HG03175 (cell line): ENCODE measurements around the gene CXorf65.

Experiments
- ATAC-seq: cut with Tn5 transposase; IDR thresholded peaks from one replicate; pipeline ENCODE4 v1.9.1; 2021; ENCODE audit warnings: mild to moderate bottlenecking, moderate library complexity; ENCODE audit not compliant: unreplicated experiment

Gene CXorf65

DNA sequence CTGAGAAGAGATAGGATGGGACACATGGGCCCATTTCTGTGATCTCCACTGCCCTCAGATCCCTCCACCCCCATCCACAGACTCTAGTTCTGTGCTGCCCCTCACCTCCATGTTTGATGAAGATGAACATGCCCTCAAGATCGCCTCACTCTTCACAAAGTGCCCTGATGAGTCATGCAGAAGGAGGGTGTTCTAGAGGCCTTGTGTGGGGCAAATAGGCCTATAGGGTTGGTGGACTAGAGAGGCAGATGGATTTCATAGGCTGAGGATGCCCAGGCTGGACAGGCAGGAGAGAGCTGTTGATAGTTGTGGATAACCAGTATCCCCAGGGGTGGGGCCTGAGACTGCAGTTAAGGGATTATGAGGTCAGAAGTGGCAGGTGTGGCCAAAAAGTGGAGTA is at the start of gene CXorf65:
Gene CXorf65, minus strand, starts transcription at position 314 of the 400 bp plus-strand sequence. Its CDS starts 184 bp downstream, at position 130.
- no peak for ATAC-seq

GRCh38 chrX:71154641-71155040 is 48.1 kb upstream of the CXorf65 start:
- ATAC-seq: no peak

DNA sequence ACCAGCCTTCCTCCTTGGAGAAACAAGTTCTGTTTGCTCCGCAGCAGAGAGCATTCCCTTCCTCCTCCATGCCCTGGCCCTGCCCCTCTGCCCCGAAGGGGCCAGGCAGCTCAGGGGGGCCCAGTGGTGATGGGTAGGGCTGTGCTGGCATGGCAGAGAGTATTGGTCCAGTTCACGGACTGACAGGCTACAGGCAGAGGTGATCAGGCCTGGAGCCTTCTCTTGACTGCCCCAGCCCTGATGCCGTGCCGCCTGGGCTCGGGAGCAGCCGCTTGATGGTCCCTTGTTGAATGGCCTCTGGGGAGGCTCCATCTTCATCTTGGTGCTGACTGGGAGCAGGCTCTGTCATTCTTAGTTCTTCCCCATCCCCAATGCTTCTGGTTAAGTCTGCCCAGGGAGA is 47.7 kb upstream of the CXorf65 start:
- ATAC-seq: no peak

DNA sequence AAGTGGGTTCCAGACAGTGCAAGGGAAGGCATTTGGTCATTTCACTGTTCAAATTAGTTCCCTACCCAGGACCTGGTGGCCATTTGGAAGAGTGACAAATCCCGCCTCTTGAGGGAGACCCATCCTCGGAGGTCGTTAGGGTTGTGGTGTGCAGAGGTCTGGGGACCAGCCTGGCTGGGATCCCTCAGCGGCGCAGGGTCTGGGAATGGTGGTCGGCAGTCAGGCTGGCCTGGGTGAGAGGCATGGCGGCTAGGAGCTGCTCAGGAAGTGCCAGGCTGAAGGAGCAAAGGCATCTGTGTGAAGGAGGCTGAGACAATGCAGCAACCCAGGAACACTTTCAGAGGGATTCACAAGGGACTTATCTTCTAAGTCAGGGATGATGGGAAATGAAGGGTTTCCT is 44.8 kb upstream of the CXorf65 start:
- ATAC-seq: no peak

- no peak for ATAC-seq
Measured at GRCh38 chrX:71148278-71148663, 41.7 kb upstream of the CXorf65 start.

DNA sequence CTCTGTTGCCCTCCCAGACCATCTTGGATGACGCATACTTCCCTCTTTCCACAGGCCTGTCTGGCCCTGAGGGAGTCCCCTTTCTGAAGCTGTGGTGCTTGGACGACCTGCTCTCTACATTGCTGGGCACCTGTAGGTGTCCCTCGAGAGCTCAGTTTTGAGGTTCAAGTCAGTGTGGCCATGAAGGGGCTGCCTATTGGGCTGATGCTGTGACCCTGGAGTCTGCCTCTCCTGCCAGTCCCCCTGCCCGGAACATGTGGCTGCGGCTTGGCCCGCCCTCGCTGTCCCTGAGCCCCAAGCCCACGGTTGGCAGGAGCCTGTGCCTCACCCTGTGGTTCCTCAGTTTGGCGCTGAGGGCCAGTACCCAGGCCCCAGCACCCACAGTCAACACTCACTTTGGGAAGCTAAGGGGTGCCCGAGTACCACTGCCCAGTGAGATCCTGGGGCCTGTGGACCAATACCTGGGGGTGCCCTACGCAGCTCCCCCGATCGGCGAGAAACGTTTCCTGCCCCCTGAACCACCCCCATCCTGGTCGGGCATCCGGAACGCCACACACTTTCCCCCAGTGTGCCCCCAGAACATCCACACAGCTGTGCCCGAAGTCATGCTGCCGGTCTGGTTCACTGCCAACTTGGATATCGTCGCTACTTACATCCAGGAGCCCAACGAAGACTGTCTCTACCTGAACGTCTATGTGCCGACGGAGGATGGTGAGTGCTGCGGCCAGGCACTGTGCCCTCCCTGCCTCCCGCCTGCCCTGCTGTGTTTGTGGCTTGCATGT is 41.1 kb upstream of the CXorf65 start:
- no peak for ATAC-seq

GRCh38 chrX:71144651-71145050 is 38.1 kb upstream of the CXorf65 start, which contains the start of gene NLGN3:
Gene NLGN3, plus strand, starts transcription at chrX:71144841. Its CDS starts 2,909 bp downstream, at chrX:71147750.
- ATAC-seq: no peak

DNA sequence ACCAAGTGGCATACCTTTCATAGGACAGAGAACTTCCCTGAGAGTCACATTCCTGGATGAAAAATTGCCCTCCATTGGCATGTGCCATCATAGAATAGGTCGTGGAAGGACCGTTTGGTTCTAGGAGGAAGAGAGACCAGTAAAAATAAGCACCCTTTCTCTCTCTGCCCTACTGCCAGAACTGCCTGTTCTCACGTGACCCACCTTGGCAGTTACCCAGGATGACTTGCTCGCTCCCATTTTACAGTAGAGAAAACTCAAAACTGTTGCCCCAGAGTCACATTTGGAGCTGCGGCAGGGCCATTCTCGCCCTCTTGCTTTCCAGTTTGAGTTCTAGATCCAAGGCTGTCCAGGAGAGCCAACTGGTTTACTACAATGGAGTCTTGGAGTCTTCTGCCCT is 37.0 kb upstream of the CXorf65 start:
- no peak for ATAC-seq

GRCh38 chrX:71140440-71140839 is 33.9 kb upstream of the CXorf65 start:
- ATAC-seq: no peak

DNA sequence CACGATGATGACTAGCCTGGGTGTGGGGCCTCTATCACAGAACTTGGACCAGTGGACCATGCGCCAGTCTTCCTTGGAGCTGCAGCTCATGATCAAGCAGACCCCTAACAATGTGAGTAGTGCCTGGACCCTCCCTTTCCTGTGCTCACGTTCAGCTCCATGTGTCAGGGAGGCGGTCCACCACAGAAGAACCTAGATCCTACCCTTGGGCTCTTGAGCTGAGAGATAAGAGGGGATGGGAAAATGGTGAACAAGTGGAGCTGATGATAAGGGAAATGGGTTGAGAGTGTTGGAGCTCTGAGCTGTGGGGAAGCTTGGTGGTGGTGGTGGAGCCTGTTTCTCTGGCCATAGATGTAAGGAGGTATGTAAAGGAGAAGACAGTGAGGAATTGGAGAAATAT is 25.0 kb upstream of the CXorf65 start:
- no peak for ATAC-seq

DNA sequence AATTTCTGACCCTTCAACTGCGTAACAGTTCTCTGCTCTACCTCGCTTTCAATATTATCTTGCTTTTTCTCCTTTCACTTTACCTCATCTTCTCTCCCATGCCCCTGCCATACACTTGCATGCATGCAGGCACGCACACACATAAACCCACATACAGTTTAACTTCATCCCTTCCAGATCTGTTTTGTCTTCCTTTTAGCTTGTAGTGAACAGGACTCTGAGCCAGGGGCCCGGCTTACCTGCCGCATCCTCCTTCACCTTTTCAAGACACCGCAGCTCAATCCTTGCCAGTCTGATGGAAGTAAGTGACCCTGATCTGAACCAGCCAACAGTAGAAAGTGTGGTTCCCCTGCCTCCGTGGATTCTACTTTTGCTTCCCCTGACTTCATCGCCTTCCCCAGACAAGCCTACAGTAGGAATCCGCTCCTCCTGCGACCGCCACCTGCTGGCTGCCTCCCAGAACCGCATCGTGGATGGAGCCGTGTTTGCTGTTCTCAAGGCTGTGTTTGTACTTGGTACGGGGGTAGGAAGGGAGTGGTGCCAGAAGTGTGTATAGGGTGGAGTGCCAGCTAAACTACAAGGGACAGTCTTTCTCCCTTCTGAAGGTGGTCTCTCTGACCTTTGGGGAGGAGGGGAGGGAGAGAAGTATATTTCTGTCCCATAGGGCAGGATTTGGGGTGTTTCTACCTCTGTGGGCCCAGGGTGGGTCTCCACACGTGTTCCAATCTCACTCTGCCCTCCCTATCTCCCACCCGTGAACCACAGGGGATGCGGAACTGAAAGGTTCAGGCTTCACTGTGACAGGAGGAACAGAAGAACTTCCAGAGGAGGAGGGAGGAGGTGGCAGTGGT is 22.6 kb upstream of the CXorf65 start:
- ATAC-seq: no peak

- ATAC-seq: no peak
Measured at GRCh38 chrX:71128166-71128833, 21.8 kb upstream of the CXorf65 start.

- ATAC-seq: peak; percentile 17
Measured at GRCh38 chrX:71118985-71119535, 12.5 kb upstream of the CXorf65 start.

DNA sequence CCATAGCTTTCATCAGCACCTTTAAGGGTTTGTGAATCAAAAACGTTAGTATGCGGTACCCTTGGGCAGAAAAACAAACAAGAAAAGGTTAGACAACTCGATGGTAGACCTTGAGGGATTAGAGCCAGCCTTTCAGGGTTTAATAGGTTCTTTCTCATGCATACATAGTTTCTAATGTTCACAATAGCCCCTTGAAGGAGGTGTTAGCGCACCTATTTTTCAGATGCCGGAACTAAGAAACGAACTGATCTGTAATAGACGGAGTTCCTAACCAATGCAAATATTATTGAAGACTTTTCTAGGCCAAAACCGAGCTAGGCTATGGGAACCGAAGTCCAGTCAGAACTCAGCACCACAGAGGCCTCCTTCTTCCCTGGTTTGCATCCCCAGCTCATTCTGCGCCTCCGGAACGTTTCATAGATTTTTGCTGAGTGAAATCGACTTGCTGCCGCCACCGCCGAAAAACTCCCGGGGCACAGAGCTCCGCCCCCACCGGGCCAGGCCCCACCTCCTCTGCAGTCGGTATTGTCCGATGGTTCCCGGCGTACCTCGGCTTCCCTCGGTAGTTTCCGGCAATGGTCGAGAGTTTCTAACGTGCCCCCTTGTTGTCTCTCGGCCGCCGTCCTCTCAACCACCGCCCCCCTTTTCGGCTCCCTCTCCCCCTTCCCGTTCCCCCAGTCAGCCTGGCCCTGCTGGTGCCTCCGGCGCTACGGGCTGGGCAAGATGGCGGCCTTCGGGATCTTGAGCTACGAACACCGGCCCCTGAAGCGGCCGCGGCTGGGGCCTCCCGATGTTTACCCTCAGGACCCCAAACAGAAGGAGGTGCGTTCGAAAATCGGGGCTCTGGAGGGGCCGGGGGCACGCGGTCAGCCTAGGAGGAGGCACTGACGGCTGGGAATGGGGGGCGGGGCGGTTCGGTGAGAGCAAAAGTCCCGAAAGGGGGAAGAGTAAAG is 11.8 kb upstream of the CXorf65 start, which contains the start of gene MED12:
Gene MED12, plus strand, starts transcription at position 565 of the 953 bp plus-strand sequence. Its CDS starts 159 bp downstream, at position 724.
- ATAC-seq: peak; percentile 94

- no peak for ATAC-seq
Measured at GRCh38 chrX:71117358-71117757, 10.8 kb upstream of the CXorf65 start.

GRCh38 chrX:71111921-71112431 is 5.4 kb upstream of the CXorf65 start:
- peak; percentile 20 for ATAC-seq

DNA sequence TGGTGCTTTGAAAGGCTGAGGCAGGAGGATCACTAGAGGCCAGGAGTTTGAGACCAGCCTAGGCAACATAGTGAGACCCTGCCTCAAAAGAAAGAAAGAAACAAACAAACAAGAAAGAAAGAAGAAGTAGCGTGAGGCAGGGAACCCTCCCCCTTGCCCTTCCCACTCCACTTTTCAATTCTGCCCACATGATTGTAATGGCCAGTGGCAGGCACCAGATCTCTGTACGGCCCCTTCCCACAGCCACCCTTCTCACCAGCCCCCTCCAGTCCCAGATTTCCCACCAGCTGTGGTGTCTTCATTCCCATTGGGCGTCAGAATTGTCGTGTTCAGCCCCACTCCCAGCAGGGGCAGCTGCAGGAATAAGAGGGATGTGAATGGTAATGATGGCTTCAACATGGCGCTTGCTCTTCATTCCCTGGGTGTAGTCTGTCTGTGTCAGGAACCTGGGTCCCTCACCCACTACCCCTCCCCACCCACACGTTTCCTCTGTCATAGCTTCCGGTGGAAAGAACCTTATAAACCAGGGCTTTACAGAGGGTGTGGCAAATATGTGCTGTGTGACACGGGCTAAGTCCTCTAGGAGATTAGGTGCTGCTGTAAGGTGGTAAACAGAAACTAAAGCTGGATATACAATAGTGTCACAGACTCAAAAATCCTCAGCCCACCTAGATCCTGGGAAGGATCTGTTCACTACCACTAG is 4.8 kb upstream of the CXorf65 start, which contains the start of gene IL2RG:
Gene IL2RG, minus strand, starts transcription at position 437 of the 703 bp plus-strand sequence. Its CDS starts 38 bp downstream, at position 399.
- ATAC-seq: peak; percentile 89

DNA sequence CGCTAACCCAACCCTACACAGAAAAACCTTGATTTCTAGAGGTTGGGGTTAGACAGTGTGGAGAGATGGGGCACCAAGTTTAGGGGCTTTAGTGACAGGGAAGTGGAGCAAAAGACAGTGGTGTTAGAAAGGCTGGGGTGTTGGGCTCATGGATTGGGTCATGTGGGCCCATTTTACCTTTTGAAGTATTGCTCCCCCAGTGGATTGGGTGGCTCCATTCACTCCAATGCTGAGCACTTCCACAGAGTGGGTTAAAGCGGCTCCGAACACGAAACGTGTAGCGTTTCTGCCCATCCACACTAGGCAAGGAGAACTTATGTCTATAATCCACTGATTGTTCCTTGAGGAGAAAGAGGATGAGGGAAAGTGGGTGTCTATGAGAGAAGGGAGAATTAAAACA is 2.5 kb upstream of the CXorf65 start:
- ATAC-seq: no peak
